A673 (cell line): Measurements from ENCODE around the gene CDK2AP2. TPM values are rescaled to one million over a fixed set of nuclear protein-coding genes. Genes with fewer than 3 reads are reported as not detected.
"Not testable (repeated sequence)": the region's sequence is repeated elsewhere in the genome, so short reads cannot be mapped to it uniquely, and the experiment has no call there.

Experiments
- BruUV-seq: library from RNA; stranded (reverse); fragments of 400-500 nt; replicated peaks from 2 replicates; lab custom pipeline; 2021; lab: Mats Ljungman, UMichigan
- CTCF ChIA-PET: fragments of 300-600 bp; sonication (Branson Sonifier 250); formaldehyde crosslinking; loops from one replicate; lab custom pipeline; 2022; ENCODE audit warnings: antibody characterized with exemption; lab: Charles Lee
- POLR2A ChIA-PET: fragments of 300-600 bp; sonication (Branson Sonifier 250); formaldehyde crosslinking; loops from one replicate; lab custom pipeline; 2022; ENCODE audit warnings: antibody characterized with exemption; ENCODE audit not compliant: low non-redundant PET; lab: Charles Lee
- DNase-seq: peaks from one replicate; pipeline ENCODE4 v3.0.0-alpha.2; 2015; ENCODE audit warnings: low spot score
- H3K27ac ChIP-seq: fragments of 200-600 bp; sonication (generic); 2 replicates; pipeline ENCODE4 v1.5.1; 2016; ENCODE audit warnings: mixed run types, low read depth, mild to moderate bottlenecking, mixed read lengths, antibody characterized with exemption, low read length; ENCODE audit not compliant: poor library complexity, severe bottlenecking
- H3K27me3 ChIP-seq: fragments of 200-600 bp; sonication (generic); replicated peaks from 2 replicates; pipeline ENCODE4 v1.6.1; 2017; ENCODE audit warnings: mixed run types, low read depth, mild to moderate bottlenecking, mixed read lengths, antibody characterized with exemption, low read length; ENCODE audit not compliant: insufficient read depth, poor library complexity
- H3K36me3 ChIP-seq: fragments of 200-600 bp; sonication (generic); 2 replicates; pipeline ENCODE4 v1.6.1; 2016; ENCODE audit warnings: mixed run types, mild to moderate bottlenecking, mixed read lengths, antibody characterized with exemption, low read length; ENCODE audit not compliant: insufficient read depth, poor library complexity, severe bottlenecking
- H3K4me1 ChIP-seq: fragments of 200-600 bp; sonication (generic); 2 replicates; pipeline ENCODE4 v1.6.1; 2017; ENCODE audit warnings: mixed run types, mild to moderate bottlenecking, mixed read lengths, antibody characterized with exemption, low read length; ENCODE audit not compliant: insufficient read depth, poor library complexity, severe bottlenecking
- H3K4me3 ChIP-seq: fragments of 200-600 bp; sonication (generic); 2 replicates; pipeline ENCODE4 v1.5.1; 2016; ENCODE audit warnings: low read depth, mixed run types, mild to moderate bottlenecking, mixed read lengths, low read length; ENCODE audit not compliant: poor library complexity, severe bottlenecking
- H3K9me3 ChIP-seq: fragments of 200-600 bp; sonication (generic); 2 replicates; pipeline ENCODE4 v1.6.1; 2016; ENCODE audit warnings: mixed run types, low read depth, mild to moderate bottlenecking, mixed read lengths, antibody characterized with exemption, low read length; ENCODE audit not compliant: poor library complexity, severe bottlenecking
- EZH2 ChIP-seq: fragments of 200-600 bp; sonication (generic); IDR thresholded peaks from 2 replicates; pipeline ENCODE4 v1.6.1; 2017; ENCODE audit warnings: borderline replicate concordance, low read depth, mild to moderate bottlenecking, mixed read lengths, antibody characterized with exemption, low read length; ENCODE audit not compliant: poor library complexity, severe bottlenecking
- intact Hi-C: fragments of 100-400 bp; cut with micrococcal nuclease; formaldehyde crosslinking; loops from one replicate; pipeline ENCODE4 v1.10.0; 2022; ENCODE audit not compliant: unreplicated experiment
- total RNA-seq: library from RNA; stranded (reverse); gene quantifications from 2 replicates; pipeline ENCODE4 v1.2.3, GENCODE V29; 2021
- TF ChIP-seq, protein P1 (sequence below): fragments of 300-800, 200-600 bp; sonication (generic); conservative IDR thresholded peaks from 2 replicates; pipeline ENCODE4 v1.5.1; 2017; ENCODE audit warnings: low read depth, mild to moderate bottlenecking, antibody characterized with exemption, low read length, moderate library complexity, mixed read lengths

Gene CDK2AP2
- total RNA-seq, 1 experiment from 2014 or later: 48.1 TPM

- no peaks in the 10 kb centered on the region for H3K9me3 ChIP-seq
- POLR2A ChIA-PET: no interaction called here
- CTCF ChIA-PET: interaction anchor here (0.5 kb wide), 1 partner anchor 226 kb away, joined by 5 read pairs; no protein-coding TSS in a partner anchor
- no TSS peak for BruUV-seq
- TF ChIP-seq, protein P1, sequence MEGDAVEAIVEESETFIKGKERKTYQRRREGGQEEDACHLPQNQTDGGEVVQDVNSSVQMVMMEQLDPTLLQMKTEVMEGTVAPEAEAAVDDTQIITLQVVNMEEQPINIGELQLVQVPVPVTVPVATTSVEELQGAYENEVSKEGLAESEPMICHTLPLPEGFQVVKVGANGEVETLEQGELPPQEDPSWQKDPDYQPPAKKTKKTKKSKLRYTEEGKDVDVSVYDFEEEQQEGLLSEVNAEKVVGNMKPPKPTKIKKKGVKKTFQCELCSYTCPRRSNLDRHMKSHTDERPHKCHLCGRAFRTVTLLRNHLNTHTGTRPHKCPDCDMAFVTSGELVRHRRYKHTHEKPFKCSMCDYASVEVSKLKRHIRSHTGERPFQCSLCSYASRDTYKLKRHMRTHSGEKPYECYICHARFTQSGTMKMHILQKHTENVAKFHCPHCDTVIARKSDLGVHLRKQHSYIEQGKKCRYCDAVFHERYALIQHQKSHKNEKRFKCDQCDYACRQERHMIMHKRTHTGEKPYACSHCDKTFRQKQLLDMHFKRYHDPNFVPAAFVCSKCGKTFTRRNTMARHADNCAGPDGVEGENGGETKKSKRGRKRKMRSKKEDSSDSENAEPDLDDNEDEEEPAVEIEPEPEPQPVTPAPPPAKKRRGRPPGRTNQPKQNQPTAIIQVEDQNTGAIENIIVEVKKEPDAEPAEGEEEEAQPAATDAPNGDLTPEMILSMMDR: no peak
- no peak for TF ChIP-seq EZH2
- H3K27ac ChIP-seq: no peak overlapping the region
- peaks cover 30% of the 10 kb centered on the region for H3K36me3 ChIP-seq
- no peaks in the 10 kb centered on the region for H3K27me3 ChIP-seq
- no peaks in the 10 kb centered on the region for H3K4me1 ChIP-seq
- H3K4me3 ChIP-seq: no peak overlapping the region
- intact Hi-C loops: no loop called here
- no peak for DNase-seq
Observed at GRCh38 chr11:67489203-67489884, 18.6 kb downstream of the CDK2AP2 start.

- no peaks in the 10 kb centered on the region for H3K9me3 ChIP-seq
- H3K27ac ChIP-seq: no peak overlapping the region
- DNase-seq: no peak
- H3K36me3 ChIP-seq: peaks cover 13% of the 10 kb centered on the region
- H3K27me3 ChIP-seq: no peaks in the 10 kb centered on the region
- H3K4me1 ChIP-seq: peaks cover 9% of the 10 kb centered on the region
- intact Hi-C loops: no loop called here
- TF ChIP-seq, protein P1: no peak
- TF ChIP-seq EZH2: no peak
- H3K4me3 ChIP-seq: no peak overlapping the region
- BruUV-seq: no TSS peak
- CTCF ChIA-PET: interaction anchor here (0.5 kb wide), 1 partner anchor 26 kb away, joined by 4 read pairs; no protein-coding TSS in a partner anchor
- POLR2A ChIA-PET: no interaction called here
Observed at GRCh38 chr11:67486481-67487195, 21.3 kb downstream of the CDK2AP2 start.

GRCh38 chr11:67485873-67486361 lies 22.0 kb downstream of the CDK2AP2 start:
- H3K36me3 ChIP-seq, POLR2A ChIA-PET, BruUV-seq, H3K27me3 ChIP-seq, H3K4me3 ChIP-seq, DNase-seq, H3K9me3 ChIP-seq, H3K27ac ChIP-seq, H3K4me1 ChIP-seq, CTCF ChIA-PET, intact Hi-C loops: not testable (repeated sequence)
